Upper lobe of left lung (tissue), 6 donors: ENCODE measurements around the gene PLEKHH2. TPM values are rescaled to one million over a fixed set of nuclear protein-coding genes. Genes with fewer than 3 reads are reported as not detected.
"Not testable (repeated sequence)": the region's sequence is repeated elsewhere in the genome, so short reads cannot be mapped to it uniquely, and the experiment has no call there.

Experiments
- ATAC-seq, 2 donors: fragments of 200-7000 bp; cut with Tn5 transposase; one replicate each; pipeline ENCODE4 v1.9.1; 2022; ENCODE audit warnings: mild to moderate bottlenecking in 2 of 2, moderate library complexity in 2 of 2; ENCODE audit not compliant: low FRiP score in 2 of 2
- DNase-seq, 2 donors: peaks; one replicate each; pipeline ENCODE4 v3.0.0-alpha.2; 2019 to 2020
- H3K27ac ChIP-seq, 4 donors: fragments of 200-600 bp; sonication (generic); one replicate each; pipeline ENCODE4 v1.5.1; 2016 to 2019
- H3K27me3 ChIP-seq, 4 donors: fragments of 200-600 bp; sonication (generic); one replicate each; pipeline ENCODE4 v1.5.1; 2017 to 2019
- H3K36me3 ChIP-seq, 4 donors: fragments of 200-600 bp; sonication (generic); one replicate each; pipeline ENCODE4 v1.5.1; 2016 to 2019
- H3K4me1 ChIP-seq, 4 donors: fragments of 200-600 bp; sonication (generic); one replicate each; pipeline ENCODE4 v1.5.1; 2018 to 2019
- H3K4me3 ChIP-seq, 4 donors: fragments of 200-600 bp; sonication (generic); one replicate each; pipeline ENCODE4 v1.5.1; 2017 to 2019; ENCODE audit warnings: mild to moderate bottlenecking in 2 of 4, moderate library complexity in 1 of 4
- H3K9me3 ChIP-seq, 4 donors: fragments of 200-600 bp; sonication (generic); one replicate each; pipeline ENCODE4 v1.5.1; 2018 to 2019
- EP300 ChIP-seq, 4 donors: sonication (generic); formaldehyde crosslinking; IDR thresholded peaks; one replicate each; pipeline ENCODE4 v1.5.1; 2017; ENCODE audit warnings: antibody characterized with exemption in 4 of 4, control low read depth in 2 of 4
- POLR2A ChIP-seq, 4 donors: fragments of 450-650 bp; IDR thresholded peaks; one replicate each; pipeline ENCODE4 v1.5.1; 2016 to 2017; ENCODE audit warnings: antibody characterized with exemption in 4 of 4, mild to moderate bottlenecking in 2 of 4
- POLR2AphosphoS5 ChIP-seq, 2 donors: sonication (generic); formaldehyde crosslinking; IDR thresholded peaks; one replicate each; pipeline ENCODE4 v1.5.1; 2017; ENCODE audit warnings: antibody characterized with exemption in 2 of 2
- WGBS, 2 donors: methylation state at CpG; one replicate each; pipeline ENCODE4 v1.1.5; 2017 to 2018; 5-methylcytosine and 5-hydroxymethylcytosine counted together
- total RNA-seq, 6 donors: library from RNA; depleted of rRNA in 4 of 6; stranded (reverse); fragments of >200 nt in 4 of 6; gene quantifications; one replicate each; pipeline versions ENCODE4 v1.1.0 to v1.2.1, GENCODE V29; 2016 to 2021
- TF ChIP-seq, protein P1 (sequence below), 6 experiments: fragments of 450-650 bp in 4 of 6; fragments of 200-600 bp in 2 of 6; sonication (generic) in 2 of 6; IDR thresholded peaks; one replicate each; pipeline ENCODE4 v1.5.1; 2016 to 2019; ENCODE audit warnings: antibody characterized with exemption in 6 of 6
- donor health status: DM: no; HTN: no; CAD: no; lungs with moderate emphysema.
- donor health status: DM: no; HTN: yes; CAD: no; lungs with severe emphysema.

PLEKHH2 gene
- 100 to 1,000 TPM in 1 of 6 donors, 10 to 100 TPM in 5; 32.2 to 273 (median 39.2) TPM for total RNA-seq

DNA sequence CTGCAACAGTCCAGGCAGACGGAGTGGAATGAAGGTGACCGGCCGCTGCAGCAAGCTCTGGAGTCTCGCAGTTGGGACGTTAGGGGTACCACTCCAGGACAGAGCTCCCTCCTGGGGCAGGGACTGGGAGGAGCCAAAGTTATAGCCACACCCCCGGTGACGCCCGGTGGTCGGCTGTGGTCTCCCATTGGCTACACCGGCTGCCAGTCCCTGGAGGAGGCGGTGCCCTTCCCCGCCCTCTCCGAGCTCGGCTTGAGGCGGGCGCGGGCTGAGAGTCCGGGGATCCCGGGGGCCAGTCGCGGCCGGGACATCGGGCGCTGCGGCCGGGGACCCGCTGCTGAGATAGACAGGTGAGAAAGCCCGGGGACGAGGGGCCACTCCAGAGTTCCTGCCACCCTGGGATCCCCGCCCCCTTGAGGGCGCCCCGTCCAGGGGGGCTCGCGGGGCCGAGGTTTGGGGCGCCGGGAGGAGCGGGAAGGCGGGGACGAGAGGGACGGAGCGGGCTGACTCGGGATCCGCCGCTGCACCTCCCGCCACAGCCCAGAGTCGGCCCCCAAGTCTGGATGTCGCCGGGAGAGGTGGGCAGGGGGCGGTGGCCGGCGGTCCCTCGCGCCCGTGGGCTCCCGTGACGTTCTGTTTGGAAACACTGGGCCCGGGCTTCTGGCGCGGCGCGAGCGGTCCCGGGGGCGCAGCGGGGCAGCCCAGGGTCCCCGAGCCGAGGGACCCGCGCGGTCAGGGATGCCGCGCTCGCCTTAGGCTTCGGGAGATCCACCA is at the start of gene PLEKHH2:
Gene PLEKHH2 (plus strand): TSS at position 231 of the 774 bp plus-strand sequence. CDS start 7,414 bp downstream, outside the sequence.
- DNase-seq (peak; percentile 89 to 95), ATAC-seq (peak; percentile 98 to 99)
- Histone ChIP-seq H3K9me3 (no peaks in the 10 kb centered on the region), H3K27ac (peak within 1 kb of the TSS; percentile 84 to 89 (median 87)), H3K27me3 (peaks cover 0 to 3% (median 0%) of the 10 kb centered on the region in 4 donors), H3K36me3 (no peaks in the 10 kb centered on the region), H3K4me3 (peak within 1 kb of the TSS; percentile 75 to 87 (median 82)), H3K4me1 (peaks cover 8 to 19% (median 11%) of the 10 kb centered on the region in 4 donors)
- peak; percentile 27 to 84 for TF ChIP-seq POLR2AphosphoS5 (IDR thresholded peaks at IDR 0.05)
- TF ChIP-seq EP300 (IDR thresholded peaks at IDR 0.05): no peak
- TF ChIP-seq POLR2A (IDR thresholded peaks at IDR 0.05): peak in 3 of 4 donors; percentile 61 to 83 (median 77)
- 0 to 1% methylated on average over 23 to 36 of the region's 75 CpGs for WGBS, 2 donors

DNA sequence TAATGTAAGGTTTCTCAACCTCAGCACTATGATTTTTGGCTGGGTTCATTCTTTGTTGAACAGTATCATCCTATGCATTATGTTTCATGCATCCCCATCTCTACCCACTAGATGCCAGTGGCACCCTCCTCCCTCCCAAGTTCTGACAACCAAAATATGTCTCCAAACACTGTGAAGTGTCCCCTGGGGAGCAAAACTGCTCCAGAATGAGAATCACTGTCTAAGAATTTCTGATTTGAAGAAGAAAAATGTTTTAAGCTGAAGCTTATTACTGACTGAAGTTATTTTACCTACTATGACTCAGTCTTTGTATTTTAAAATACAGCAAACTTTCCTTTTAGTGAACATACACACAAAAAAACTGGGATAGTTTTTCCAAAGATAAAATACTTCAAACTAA is 44.6 kb upstream of the PLEKHH2 start:
- no peak for ATAC-seq
- Histone ChIP-seq H3K4me3 (no peak overlapping the region), H3K36me3 (peaks cover 0 to 36% (median 19%) of the 10 kb centered on the region in 4 donors)

DNA sequence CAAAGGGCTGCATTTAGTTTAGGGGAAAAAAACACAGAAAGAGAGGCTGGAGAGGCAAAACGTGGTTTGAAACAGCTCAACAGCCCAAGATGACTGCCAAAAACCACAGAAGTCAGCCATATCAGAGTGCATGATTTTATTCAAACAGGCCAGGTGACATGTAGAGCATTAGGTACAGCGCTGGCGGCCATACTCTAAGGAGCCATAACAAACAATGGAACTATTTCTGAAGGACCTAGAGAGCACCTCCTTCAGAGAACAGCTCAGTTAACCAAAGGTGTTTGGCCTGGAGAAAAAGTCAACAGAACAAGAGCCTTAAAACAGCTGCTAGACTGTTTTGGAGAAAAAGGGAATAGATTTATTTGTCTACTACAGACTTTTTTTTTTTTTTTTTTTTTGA is 43.8 kb upstream of the PLEKHH2 start:
- Histone ChIP-seq H3K27me3 (no peaks in the 10 kb centered on the region), H3K4me1 (peaks cover 13 to 23% (median 18%) of the 10 kb centered on the region in 4 donors), H3K4me3 (no peak overlapping the region), H3K9me3 (no peaks in the 10 kb centered on the region), H3K27ac (no peak overlapping the region), H3K36me3 (peaks cover 0 to 31% (median 19%) of the 10 kb centered on the region in 4 donors)
- DNase-seq: peak in 1 of 2 donors; percentile 65
- ATAC-seq: peak in 1 of 2 donors; percentile 84
- TF ChIP-seq POLR2A (IDR thresholded peaks at IDR 0.05) (no peak), POLR2AphosphoS5 (IDR thresholded peaks at IDR 0.05) (no peak), EP300 (IDR thresholded peaks at IDR 0.05) (no peak)
- TF ChIP-seq, protein P1, sequence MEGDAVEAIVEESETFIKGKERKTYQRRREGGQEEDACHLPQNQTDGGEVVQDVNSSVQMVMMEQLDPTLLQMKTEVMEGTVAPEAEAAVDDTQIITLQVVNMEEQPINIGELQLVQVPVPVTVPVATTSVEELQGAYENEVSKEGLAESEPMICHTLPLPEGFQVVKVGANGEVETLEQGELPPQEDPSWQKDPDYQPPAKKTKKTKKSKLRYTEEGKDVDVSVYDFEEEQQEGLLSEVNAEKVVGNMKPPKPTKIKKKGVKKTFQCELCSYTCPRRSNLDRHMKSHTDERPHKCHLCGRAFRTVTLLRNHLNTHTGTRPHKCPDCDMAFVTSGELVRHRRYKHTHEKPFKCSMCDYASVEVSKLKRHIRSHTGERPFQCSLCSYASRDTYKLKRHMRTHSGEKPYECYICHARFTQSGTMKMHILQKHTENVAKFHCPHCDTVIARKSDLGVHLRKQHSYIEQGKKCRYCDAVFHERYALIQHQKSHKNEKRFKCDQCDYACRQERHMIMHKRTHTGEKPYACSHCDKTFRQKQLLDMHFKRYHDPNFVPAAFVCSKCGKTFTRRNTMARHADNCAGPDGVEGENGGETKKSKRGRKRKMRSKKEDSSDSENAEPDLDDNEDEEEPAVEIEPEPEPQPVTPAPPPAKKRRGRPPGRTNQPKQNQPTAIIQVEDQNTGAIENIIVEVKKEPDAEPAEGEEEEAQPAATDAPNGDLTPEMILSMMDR (IDR thresholded peaks at IDR 0.05): no peak
- WGBS, 2 donors: 58 to 70% methylated on average over 3 of the region's 3 CpGs

More for the DNA sequence above, 44.6 kb upstream of the PLEKHH2 start:
- H3K9me3 ChIP-seq: no peaks in the 10 kb centered on the region
- no peak overlapping the region for H3K27ac ChIP-seq
- peaks cover 13 to 23% (median 18%) of the 10 kb centered on the region in 4 donors for H3K4me1 ChIP-seq
- no peaks in the 10 kb centered on the region for H3K27me3 ChIP-seq
- DNase-seq: no peak
- TF ChIP-seq EP300 (IDR thresholded peaks at IDR 0.05): no peak

DNA sequence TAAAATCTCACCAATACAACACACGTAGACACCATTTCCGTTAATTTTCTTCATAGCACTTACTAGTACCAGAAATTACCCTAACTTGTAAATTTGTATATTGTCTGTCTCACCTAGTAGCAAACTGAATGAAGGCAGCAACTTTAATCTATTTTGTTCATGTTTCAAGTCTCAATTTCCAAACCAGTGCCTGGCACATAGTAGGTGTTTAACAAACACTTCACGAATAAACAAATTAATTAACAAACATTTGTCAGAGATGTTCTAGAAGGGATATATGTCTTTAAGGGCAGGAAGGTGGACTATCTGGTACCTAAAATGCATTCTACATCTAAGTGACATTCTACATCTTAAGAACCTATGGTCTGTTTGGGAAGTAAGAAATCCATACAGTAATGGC is 42.2 kb upstream of the PLEKHH2 start:
- no peak for DNase-seq
- no peak for ATAC-seq
- Histone ChIP-seq H3K9me3 (no peaks in the 10 kb centered on the region), H3K36me3 (peaks cover 0 to 16% (median 12%) of the 10 kb centered on the region in 4 donors), H3K27me3 (no peaks in the 10 kb centered on the region), H3K4me1 (peaks cover 13 to 23% (median 18%) of the 10 kb centered on the region in 4 donors), H3K4me3 (peak overlapping the region in 3 of 4 donors; percentile 73 to 78 (median 74)), H3K27ac (peak overlapping the region in 1 of 4 donors; percentile 79)
- WGBS, 2 donors: 92 to 97% methylated on average over 3 of the region's 3 CpGs
- TF ChIP-seq EP300 (IDR thresholded peaks at IDR 0.05) (no peak), POLR2AphosphoS5 (IDR thresholded peaks at IDR 0.05) (no peak), POLR2A (IDR thresholded peaks at IDR 0.05) (no peak)
- TF ChIP-seq, protein P1 (IDR thresholded peaks at IDR 0.05): no peak

DNA sequence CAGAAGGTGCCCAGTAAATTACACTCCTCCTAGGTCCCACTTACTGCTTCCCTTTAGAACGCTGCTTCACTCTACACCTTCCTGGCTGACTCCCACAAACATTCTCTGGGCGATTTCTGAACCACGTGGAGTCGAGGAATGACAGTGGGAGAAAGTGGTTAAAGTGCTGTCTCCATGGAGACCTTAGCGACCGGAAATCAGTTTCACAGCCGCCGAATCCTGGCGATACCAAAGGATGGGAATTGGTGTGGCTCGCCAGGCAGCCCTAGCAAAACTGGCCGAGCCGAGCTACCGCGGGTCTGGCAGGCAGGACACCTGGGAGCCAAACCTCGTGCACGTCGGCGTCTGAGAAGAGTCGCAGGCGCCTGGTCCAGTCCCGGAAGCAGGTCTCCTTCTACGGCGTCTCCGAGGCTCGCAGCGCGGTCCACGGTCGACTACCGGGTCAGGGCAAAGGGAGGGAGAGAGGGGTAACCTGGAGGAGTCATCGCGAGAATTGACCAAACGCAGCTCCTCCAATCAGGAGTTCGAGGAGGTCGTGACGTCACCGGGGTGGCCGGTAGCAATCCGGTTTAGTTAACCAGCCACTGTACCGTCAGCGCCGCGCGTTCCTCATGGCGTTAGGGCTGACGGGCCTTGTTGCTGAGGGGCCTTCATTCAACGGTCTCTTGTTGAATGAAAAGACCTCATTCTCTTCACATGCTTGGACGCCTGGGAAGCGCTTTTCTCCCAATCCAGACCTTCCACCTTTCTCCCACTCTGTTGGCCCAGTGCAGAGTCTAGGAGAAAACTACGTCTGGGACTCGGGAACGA is 41.3 kb upstream of the PLEKHH2 start, which contains the start of gene THADA:
Gene THADA (minus strand): TSS at position 436 of the 810 bp plus-strand sequence. CDS start 3,646 bp downstream, outside the sequence.
- Histone ChIP-seq H3K36me3 (peaks cover 0 to 6% (median 5%) of the 10 kb centered on the region in 4 donors), H3K4me1 (peaks cover 13 to 23% (median 18%) of the 10 kb centered on the region in 4 donors), H3K27me3 (no peaks in the 10 kb centered on the region), H3K27ac (peak within 1 kb of the TSS; percentile 79 to 92 (median 89)), H3K9me3 (no peaks in the 10 kb centered on the region), H3K4me3 (peak within 1 kb of the TSS; percentile 73 to 78 (median 74))
- 0 to 1% methylated on average over 28 to 52 of the region's 52 CpGs for WGBS, 2 donors
- peak; percentile 98 to 99 for ATAC-seq
- TF ChIP-seq EP300 (IDR thresholded peaks at IDR 0.05) (no peak), POLR2AphosphoS5 (IDR thresholded peaks at IDR 0.05) (peak; percentile 96 to 99), POLR2A (IDR thresholded peaks at IDR 0.05) (peak; percentile 72 to 95 (median 90))
- TF ChIP-seq, protein P1 (IDR thresholded peaks at IDR 0.05): peak in 1 of 6 experiments; percentile 10
- DNase-seq: peak; percentile 95 to 98

DNA sequence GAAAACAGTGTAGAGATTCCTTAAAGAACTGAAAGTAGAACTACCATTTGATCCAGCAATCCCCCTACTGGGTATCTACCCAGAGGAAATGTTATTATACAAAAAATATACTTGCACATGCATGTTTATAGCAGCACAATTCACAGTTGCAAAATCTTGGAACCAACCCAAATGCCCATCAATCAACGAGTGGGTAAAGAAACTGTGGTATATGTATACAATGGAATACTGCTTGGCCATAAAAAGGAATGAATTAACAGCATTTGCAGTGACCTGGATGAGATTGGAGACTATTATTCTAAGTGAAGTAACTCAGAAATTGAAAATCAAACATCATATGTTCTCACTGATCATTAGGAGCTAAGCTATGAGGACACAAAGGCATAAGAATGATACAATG is 36.5 kb upstream of the PLEKHH2 start:
- ATAC-seq, H3K9me3 ChIP-seq, DNase-seq, H3K36me3 ChIP-seq, H3K4me3 ChIP-seq, H3K27ac ChIP-seq, H3K4me1 ChIP-seq, H3K27me3 ChIP-seq: not testable (repeated sequence)
- 73 to 74% methylated on average over 1 of the region's 1 CpG for WGBS, 2 donors
